NCI-H2196 (cell line): ENCODE measurements around the gene SMPD3.

Experiments
- DNase-seq: peaks from one replicate; lab custom pipeline; 2025; ENCODE audit not compliant: unreplicated experiment; lab: John Stamatoyannopoulos, UW

Gene SMPD3

GRCh38 chr16:68472581-68472980 lies 24.3 kb upstream of the SMPD3 start:
- DNase-seq: no peak

- no peak for DNase-seq
These were observed 22.3 kb upstream of the SMPD3 start for GRCh38 chr16:68470461-68471150.

- no peak for DNase-seq
These were observed 21.6 kb upstream of the SMPD3 start for GRCh38 chr16:68469796-68470460.

GRCh38 chr16:68468842-68469241 lies 20.5 kb upstream of the SMPD3 start:
- DNase-seq: no peak

GRCh38 chr16:68466174-68466573 lies 17.9 kb upstream of the SMPD3 start:
- no peak for DNase-seq

- no peak for DNase-seq
These were observed 15.6 kb upstream of the SMPD3 start for GRCh38 chr16:68463904-68464303.

GRCh38 chr16:68460067-68460466 lies 11.8 kb upstream of the SMPD3 start:
- no peak for DNase-seq

- DNase-seq: no peak
These were observed 11.1 kb upstream of the SMPD3 start for GRCh38 chr16:68459457-68459856.

- DNase-seq: no peak
These were observed 10.2 kb upstream of the SMPD3 start for GRCh38 chr16:68458551-68458950.

- DNase-seq: no peak
These were observed 9.8 kb upstream of the SMPD3 start for GRCh38 chr16:68458101-68458500.

- DNase-seq: no peak
These were observed 7.3 kb upstream of the SMPD3 start for GRCh38 chr16:68455631-68456030.

GRCh38 chr16:68454920-68455435 lies 6.7 kb upstream of the SMPD3 start:
- DNase-seq: no peak

GRCh38 chr16:68453816-68454215 lies 5.5 kb upstream of the SMPD3 start:
- DNase-seq: no peak

GRCh38 chr16:68452176-68452575 lies 3.9 kb upstream of the SMPD3 start:
- no peak for DNase-seq

GRCh38 chr16:68451676-68452075 lies 3.4 kb upstream of the SMPD3 start:
- no peak for DNase-seq

- no peak for DNase-seq
These were observed 2.5 kb upstream of the SMPD3 start for GRCh38 chr16:68450741-68451255.

GRCh38 chr16:68447653-68448359 lies 502 bp downstream of the SMPD3 start:
- no peak for DNase-seq

GRCh38 chr16:68446681-68447652 lies 1.3 kb downstream of the SMPD3 start:
- DNase-seq: no peak

GRCh38 chr16:68445458-68445857 lies 2.9 kb downstream of the SMPD3 start:
- DNase-seq: peak; percentile 76

GRCh38 chr16:68444056-68444657 lies 4.2 kb downstream of the SMPD3 start:
- DNase-seq: no peak
